ENCODE measurements around the gene STARD13.

GRCh38 chr13:33145667-33146066 lies 139.9 kb downstream of the STARD13 start:
- TF ChIP-seq CTCF (IDR thresholded peaks at IDR 0.05) = no peak
- TF ChIP-seq POLR2A (IDR thresholded peaks at IDR 0.05) = no peak
